KOPT-K1 (cell line): ENCODE measurements around the gene RFX3.

Source experiments
- H3K27ac ChIP-seq: fragments of 200-600 bp; sonication (generic); 2 replicates; pipeline ENCODE4 v1.5.1; 2016; ENCODE audit warnings: antibody characterized with exemption, mild to moderate bottlenecking, low read depth, low read length; ENCODE audit not compliant: poor library complexity, severe bottlenecking
- H3K36me3 ChIP-seq: fragments of 200-600 bp; sonication (generic); 2 replicates; pipeline ENCODE4 v1.5.1; 2017; ENCODE audit warnings: antibody characterized with exemption, mild to moderate bottlenecking, low read length, moderate library complexity; ENCODE audit not compliant: insufficient read depth
- H3K9me3 ChIP-seq: fragments of 200-600 bp; sonication (generic); 2 replicates; pipeline ENCODE4 v1.5.1; 2017; ENCODE audit warnings: antibody characterized with exemption, low read length, mild to moderate bottlenecking; ENCODE audit not compliant: insufficient read depth, poor library complexity, severe bottlenecking

Gene RFX3

DNA sequence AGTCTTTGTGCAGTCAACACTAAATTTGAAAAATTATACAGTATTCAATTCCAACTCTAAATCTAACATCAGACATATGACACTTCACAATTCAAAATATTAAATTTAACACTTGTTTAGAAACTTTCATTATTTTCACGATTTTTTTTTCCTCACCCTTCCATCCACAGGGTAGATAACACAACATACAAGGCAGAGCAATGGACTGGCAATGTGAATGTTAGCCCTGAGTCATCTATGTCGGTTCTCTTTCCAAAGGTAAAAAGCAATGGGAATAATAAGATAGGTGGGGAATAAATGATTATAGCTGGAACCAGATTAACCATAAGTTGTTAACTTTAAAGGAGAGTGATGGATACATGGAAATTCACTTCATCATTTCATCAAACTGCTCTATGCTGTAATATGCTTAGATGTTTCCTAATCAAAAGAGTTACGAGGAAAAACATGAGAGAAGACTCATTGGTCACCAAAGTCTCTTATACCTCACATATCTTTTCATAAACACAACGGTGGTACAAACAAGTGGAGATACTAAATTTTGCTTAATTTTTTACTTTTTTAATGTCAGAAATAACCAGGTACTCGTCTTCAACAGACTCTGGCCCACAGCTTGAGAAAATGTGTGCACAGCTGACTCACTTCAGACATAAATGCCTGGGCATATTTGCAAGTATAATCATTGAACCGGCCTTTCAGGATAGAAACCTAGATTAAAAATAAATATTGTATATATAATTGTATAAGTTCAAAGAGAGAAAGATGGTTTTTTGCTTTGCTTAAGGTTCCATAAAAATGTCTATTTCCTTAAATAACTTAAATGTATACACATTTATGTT is 23.0 kb downstream of the RFX3 start:
- Histone ChIP-seq H3K27ac (no peak overlapping the region), H3K9me3 (no peaks in the 10 kb centered on the region), H3K36me3 (no peaks in the 10 kb centered on the region)

DNA sequence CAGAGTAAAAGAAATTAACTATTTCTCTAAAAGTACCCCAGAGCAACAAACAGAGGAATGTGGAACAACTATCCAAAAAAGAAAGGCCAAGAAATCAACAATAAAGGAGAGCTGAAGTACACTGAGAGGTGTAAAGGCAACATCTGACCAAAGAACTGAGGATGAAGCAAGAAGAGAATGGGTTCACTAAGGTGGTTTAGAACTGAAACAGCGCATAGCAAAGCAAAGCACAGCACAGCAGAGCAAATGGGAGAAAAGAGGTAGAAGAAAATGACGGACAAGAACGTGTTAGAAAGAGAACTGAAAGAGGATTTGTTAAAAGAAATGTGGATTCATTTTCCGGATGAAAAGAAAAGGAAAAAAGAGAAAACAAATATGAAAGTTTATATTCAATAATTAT is 25.8 kb downstream of the RFX3 start:
- no peaks in the 10 kb centered on the region for H3K9me3 ChIP-seq
- H3K36me3 ChIP-seq, result no peaks in the 10 kb centered on the region
- peak overlapping the region; percentile 31 for H3K27ac ChIP-seq

DNA sequence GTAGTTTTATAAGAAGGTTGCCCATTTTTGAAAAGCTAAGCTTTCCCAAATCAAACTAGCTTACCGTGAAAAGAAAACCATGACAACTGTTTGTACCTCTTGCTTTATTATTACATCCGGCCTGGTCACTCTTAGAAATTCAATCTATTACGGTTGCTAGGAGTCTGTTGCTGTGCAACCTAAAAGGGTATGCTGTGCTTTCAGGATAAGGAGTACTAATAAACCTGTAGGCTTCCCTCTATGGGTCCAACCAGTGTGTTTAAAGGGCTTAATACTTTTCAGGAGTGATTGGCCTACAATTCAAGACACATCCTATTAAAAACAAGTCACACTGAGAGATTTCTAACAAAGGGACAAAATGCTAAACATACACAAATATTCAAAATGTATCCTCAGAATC is 27.1 kb downstream of the RFX3 start:
- Histone ChIP-seq H3K36me3 (no peaks in the 10 kb centered on the region), H3K9me3 (no peaks in the 10 kb centered on the region), H3K27ac (no peak overlapping the region)

GRCh38 chr9:3497857-3498256 is 27.9 kb downstream of the RFX3 start:
- Histone ChIP-seq H3K9me3 (no peaks in the 10 kb centered on the region), H3K36me3 (no peaks in the 10 kb centered on the region), H3K27ac (no peak overlapping the region)

DNA sequence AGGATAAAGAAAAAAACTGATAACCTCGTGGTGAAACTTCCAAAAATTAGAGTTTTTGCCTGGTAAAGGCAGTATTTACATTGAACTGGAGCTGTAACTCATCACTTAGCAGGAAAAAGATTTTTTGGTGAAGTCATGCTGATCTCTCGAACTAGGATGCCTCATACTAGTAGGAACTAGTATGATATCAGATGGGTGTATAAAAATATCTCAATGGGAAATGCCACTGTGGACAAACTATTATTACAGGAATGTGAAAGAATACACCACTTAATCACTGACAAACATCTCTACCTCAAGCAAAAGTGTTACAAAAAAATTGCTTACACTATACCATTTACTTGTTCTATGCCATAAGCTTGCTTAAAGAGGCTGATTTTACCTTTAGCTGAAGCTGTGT is 28.4 kb downstream of the RFX3 start:
- H3K9me3 ChIP-seq, result no peaks in the 10 kb centered on the region
- no peak overlapping the region for H3K27ac ChIP-seq
- no peaks in the 10 kb centered on the region for H3K36me3 ChIP-seq

- Histone ChIP-seq H3K9me3 (no peaks in the 10 kb centered on the region), H3K36me3 (no peaks in the 10 kb centered on the region), H3K27ac (no peak overlapping the region)
These were observed 29.9 kb downstream of the RFX3 start for GRCh38 chr9:3495855-3496254.

DNA sequence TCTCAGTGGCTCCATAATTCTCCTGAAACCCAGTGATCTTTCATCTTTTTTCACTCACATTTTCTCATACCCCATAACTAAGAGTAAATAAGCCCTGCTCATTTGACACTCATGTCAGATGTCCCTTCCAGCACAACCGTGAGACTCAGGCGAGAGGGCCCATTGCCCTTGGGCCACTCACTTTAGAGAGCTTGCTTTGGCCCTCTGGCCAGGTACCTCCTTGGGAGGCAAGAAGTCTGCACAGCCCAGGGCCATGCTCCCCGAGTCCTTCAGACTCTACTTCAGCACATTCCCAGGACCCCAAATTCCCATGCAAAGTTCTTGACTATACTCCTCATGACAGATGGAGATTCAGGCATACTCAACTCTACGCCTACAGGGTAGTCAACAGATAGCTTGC is 33.6 kb downstream of the RFX3 start:
- H3K36me3 ChIP-seq, result no peaks in the 10 kb centered on the region
- no peaks in the 10 kb centered on the region for H3K9me3 ChIP-seq
- H3K27ac ChIP-seq, result no peak overlapping the region

DNA sequence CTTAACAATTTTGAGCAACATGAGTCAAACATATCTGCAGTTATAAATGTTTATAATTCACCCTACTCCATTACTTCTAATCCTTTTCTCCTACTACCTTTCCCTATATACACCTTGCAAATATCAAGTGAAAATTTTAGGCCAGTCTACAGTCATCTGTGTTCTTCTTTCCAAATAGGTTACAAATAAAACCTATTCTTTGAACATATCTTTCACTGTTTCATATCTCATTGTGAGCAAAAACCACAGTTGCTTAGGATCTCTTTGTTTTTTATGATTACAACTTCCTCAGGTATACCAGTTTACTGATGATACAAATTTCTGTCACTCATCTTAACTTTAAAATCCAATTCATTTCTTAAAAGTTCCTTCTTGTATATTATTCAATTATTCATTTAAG is 34.4 kb downstream of the RFX3 start:
- H3K9me3 ChIP-seq, result no peaks in the 10 kb centered on the region
- H3K27ac ChIP-seq, result no peak overlapping the region
- no peaks in the 10 kb centered on the region for H3K36me3 ChIP-seq

DNA sequence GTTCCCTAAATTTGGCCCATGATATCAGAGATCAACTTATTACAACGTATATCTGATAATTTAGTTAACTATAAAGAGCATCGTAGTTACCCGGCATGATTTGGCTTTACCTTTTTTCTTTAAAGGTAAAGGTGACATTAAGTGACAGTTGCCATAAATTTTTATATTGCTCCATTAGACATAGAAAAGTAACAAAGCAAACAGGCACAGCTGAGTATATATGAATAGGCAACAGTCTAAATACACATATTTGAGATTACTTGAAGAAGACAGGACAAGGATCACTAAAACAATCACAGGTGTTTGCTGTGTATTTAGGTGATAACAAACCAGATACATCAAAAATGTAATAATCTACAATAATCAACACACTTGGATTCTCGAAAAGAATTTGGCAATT is 34.8 kb downstream of the RFX3 start:
- H3K27ac ChIP-seq, result no peak overlapping the region
- H3K36me3 ChIP-seq, result no peaks in the 10 kb centered on the region
- no peaks in the 10 kb centered on the region for H3K9me3 ChIP-seq

- H3K27ac ChIP-seq, result no peak overlapping the region
- H3K36me3 ChIP-seq, result peaks cover 8% of the 10 kb centered on the region
- H3K9me3 ChIP-seq, result peaks cover 5% of the 10 kb centered on the region
These were observed 43.2 kb downstream of the RFX3 start for GRCh38 chr9:3482578-3482977.

GRCh38 chr9:3480353-3480655 is 45.5 kb downstream of the RFX3 start:
- peaks cover 8% of the 10 kb centered on the region for H3K36me3 ChIP-seq
- H3K9me3 ChIP-seq, result peaks cover 5% of the 10 kb centered on the region
- no peak overlapping the region for H3K27ac ChIP-seq

DNA sequence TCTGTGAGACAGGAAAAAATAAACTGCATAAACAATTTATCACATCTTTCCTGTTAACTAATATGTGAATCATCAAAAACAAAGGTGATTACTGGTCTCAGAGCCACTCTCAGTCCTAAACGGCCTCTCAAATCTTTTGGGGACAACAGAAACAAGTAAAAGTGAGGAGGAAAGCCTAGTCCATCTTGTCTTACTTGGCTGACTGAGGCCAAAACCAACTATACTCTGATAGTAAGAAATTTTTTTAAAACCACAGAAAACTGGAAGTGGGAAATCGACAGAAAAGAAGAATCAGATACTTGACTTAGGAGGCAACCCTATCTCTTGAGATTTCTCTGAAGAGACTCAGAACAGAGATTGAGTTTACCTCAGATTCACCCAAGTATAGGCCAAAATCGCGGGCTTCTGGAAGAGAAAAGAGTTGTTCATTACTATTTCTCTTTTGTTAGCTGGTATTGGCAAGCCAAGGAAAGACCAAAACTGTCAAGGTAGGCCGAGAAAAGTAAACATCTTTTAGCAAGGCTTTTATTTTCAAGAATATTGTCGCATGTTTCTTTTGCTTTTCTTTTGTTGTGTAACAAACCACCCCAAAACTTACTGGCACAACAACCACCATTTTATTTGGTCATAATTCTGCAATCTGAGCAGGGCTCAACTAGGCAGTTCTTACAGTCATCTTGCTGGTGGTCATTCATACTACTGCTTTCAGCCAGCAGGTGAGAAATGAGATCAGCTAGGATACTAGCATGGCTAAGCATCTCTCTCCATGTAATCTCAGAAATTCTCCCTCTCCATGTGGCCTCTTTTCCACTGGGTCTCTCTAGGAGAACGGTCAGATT is 46.1 kb downstream of the RFX3 start:
- H3K36me3 ChIP-seq, result peaks cover 7% of the 10 kb centered on the region
- H3K27ac ChIP-seq, result peak overlapping the region; percentile 11
- peaks cover 5% of the 10 kb centered on the region for H3K9me3 ChIP-seq

DNA sequence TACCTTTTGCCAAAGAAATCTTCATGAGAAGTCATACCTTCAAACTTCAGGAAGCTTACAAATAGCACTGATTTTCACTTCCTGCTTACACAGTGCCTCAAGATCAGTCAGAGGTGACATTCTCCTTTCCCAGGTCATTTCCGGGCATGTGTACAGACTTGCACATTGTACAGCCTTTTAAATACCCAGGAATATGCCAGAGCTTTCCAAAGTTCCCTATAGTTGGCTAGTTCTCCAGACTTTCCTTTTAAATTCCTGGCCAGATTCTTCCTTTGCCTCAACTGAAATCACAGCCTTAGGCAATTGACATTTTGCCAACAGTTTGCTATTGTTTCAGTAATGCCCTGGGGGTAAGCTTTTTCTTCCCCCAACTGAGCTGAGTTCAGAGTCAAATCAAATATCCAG is 47.2 kb downstream of the RFX3 start:
- peak overlapping the region; percentile 20 for H3K27ac ChIP-seq
- H3K9me3 ChIP-seq, result peaks cover 5% of the 10 kb centered on the region
- H3K36me3 ChIP-seq, result no peaks in the 10 kb centered on the region; the same call in 1 of the 2 replicates

GRCh38 chr9:3477236-3477834 is 48.5 kb downstream of the RFX3 start:
- H3K27ac ChIP-seq, result peak overlapping the region; percentile 66
- no peaks in the 10 kb centered on the region for H3K36me3 ChIP-seq
- peaks cover 5% of the 10 kb centered on the region for H3K9me3 ChIP-seq

DNA sequence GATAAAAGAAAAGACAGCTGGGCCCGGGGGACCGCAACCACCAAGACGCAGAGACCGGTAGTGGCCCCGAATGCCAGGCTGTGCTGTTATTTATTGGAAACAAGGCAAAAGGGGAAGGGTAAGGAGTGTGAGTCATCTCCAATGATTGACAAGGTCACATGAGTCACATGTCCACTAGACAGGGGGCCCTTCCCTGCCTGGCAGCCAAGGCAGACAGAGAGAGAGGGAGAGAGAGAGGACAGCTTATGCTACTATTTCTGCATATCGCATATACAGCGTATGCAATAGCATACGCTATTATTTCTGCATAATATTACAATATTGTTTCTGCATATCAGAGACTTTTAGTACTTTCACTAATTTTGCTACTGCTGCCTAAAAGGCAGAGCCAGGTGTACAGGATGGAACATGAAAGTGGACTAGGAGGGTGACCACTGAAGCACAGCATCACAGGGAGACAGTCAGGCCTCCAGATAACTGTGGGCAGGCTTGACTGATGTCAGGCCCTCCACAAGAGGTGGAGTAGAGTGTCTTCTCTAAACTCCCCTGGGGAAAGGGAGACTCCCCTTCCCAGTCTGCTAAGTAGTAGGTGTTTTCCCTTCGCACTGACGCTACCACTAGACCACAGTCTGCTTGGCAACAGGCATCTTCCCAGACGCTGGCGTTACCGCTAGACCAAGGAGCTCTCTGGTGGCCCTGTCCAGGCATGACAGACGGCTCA is 50.3 kb downstream of the RFX3 start:
- peaks cover 5% of the 10 kb centered on the region for H3K9me3 ChIP-seq
- H3K36me3 ChIP-seq, result no peaks in the 10 kb centered on the region
- H3K27ac ChIP-seq, result no peak overlapping the region
